A673 (cell line): ENCODE measurements around the gene MRPL24.

ENCODE experiments used
- CTCF ChIP-seq: fragments of 300-800, 200-600 bp; sonication (generic); conservative IDR thresholded peaks from 2 replicates; pipeline ENCODE4 v1.5.1; 2017; ENCODE audit warnings: low read depth, mild to moderate bottlenecking, antibody characterized with exemption, low read length, moderate library complexity, mixed read lengths
- EZH2 ChIP-seq: fragments of 200-600 bp; sonication (generic); IDR thresholded peaks from 2 replicates; pipeline ENCODE4 v1.6.1; 2017; ENCODE audit warnings: borderline replicate concordance, low read depth, mild to moderate bottlenecking, mixed read lengths, antibody characterized with exemption, low read length; ENCODE audit not compliant: poor library complexity, severe bottlenecking

GRCh38 chr1:156696755-156697154 lies 44.1 kb downstream of the MRPL24 start:
- TF ChIP-seq CTCF = no peak
- TF ChIP-seq EZH2 = no peak
